ENCODE data around the gene SUN1.

- TF ChIP-seq CREM (IDR thresholded peaks at IDR 0.05; ENCODE audit: low read depth) (no peak), RUNX3 (IDR thresholded peaks at IDR 0.05; ENCODE audit: low read length) (no peak), TCF3 (IDR thresholded peaks at IDR 0.05; ENCODE audit: borderline replicate concordance, insufficient read depth, low read depth, low read length) (no peak), RAD21 (IDR thresholded peaks at IDR 0.05; ENCODE audit: insufficient read depth, low read depth, low read length) (no peak), EP300 (IDR thresholded peaks at IDR 0.05; ENCODE audit: borderline replicate concordance in 1 of 2, control insufficient read depth in 1 of 2, low read depth in 2 of 2, low read length in 2 of 2) (no peak), E2F8 (IDR thresholded peaks at IDR 0.05; ENCODE audit: low read depth, partially characterized antibody) (no peak), POLR2AphosphoS5 (IDR thresholded peaks at IDR 0.05; ENCODE audit: low read length) (no peak), EZH2 (IDR thresholded peaks at IDR 0.05; ENCODE audit: borderline replicate concordance, control insufficient read depth, low read depth, low read length) (no peak), BHLHE40 (IDR thresholded peaks at IDR 0.05; ENCODE audit: borderline replicate concordance in 1 of 2, low read depth in 2 of 2, low read length in 1 of 2) (no peak), NR2C2 (IDR thresholded peaks at IDR 0.05; ENCODE audit: borderline replicate concordance, control insufficient read depth, insufficient read length, low read depth) (no peak)
Measured at GRCh38 chr7:907158-907980, 75.1 kb downstream of the SUN1 start.
